ENCODE data around the gene ASB16.
"Not testable (repeated sequence)": the region's sequence is repeated elsewhere in the genome, so short reads cannot be mapped to it uniquely, and the experiment has no call there.

Gene ASB16

DNA sequence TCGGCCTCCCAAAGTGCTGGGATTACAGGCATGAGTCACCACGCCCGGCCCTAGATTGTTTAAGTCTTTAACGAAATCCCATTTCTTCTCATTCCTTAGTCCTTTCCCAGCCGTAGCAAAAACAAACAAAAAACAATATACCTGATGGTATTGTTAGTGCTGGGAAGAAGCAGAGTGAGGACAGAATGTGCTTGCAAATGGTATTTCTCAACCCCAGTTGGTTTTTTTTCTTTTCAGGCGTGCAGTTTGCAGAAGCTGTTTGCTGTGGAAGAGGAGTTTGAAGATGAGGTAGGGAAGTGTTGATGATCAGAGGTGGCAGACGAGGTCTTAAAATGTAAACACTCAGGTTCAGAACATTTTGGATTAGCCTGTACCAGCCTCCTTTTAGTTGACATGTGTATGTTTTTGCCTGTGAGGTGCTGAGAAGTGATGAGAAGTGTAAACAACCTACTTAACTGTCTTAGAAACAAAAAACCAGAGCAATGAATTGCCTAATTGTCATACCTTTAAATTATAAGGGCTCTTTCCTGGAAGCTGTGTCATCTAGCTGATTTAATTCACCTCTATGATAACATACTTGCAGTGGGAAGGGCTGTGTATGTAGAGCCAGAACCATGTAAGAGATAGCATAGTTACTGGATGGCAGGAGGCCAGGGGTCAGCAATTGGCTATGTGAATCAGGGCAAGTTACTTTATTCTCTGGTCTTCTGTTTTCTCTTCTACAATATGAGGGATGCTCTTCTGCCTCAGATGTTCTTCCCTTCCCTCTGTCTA is 25.4 kb upstream of the ASB16 start:
- no peak overlapping the region for H3K4me3 ChIP-seq (ENCODE audit: low read depth, low read length)
- TF ChIP-seq, protein P1, sequence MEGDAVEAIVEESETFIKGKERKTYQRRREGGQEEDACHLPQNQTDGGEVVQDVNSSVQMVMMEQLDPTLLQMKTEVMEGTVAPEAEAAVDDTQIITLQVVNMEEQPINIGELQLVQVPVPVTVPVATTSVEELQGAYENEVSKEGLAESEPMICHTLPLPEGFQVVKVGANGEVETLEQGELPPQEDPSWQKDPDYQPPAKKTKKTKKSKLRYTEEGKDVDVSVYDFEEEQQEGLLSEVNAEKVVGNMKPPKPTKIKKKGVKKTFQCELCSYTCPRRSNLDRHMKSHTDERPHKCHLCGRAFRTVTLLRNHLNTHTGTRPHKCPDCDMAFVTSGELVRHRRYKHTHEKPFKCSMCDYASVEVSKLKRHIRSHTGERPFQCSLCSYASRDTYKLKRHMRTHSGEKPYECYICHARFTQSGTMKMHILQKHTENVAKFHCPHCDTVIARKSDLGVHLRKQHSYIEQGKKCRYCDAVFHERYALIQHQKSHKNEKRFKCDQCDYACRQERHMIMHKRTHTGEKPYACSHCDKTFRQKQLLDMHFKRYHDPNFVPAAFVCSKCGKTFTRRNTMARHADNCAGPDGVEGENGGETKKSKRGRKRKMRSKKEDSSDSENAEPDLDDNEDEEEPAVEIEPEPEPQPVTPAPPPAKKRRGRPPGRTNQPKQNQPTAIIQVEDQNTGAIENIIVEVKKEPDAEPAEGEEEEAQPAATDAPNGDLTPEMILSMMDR (IDR thresholded peaks at IDR 0.05; ENCODE audit: borderline replicate concordance, insufficient read depth, low read depth, low read length) = no peak

DNA sequence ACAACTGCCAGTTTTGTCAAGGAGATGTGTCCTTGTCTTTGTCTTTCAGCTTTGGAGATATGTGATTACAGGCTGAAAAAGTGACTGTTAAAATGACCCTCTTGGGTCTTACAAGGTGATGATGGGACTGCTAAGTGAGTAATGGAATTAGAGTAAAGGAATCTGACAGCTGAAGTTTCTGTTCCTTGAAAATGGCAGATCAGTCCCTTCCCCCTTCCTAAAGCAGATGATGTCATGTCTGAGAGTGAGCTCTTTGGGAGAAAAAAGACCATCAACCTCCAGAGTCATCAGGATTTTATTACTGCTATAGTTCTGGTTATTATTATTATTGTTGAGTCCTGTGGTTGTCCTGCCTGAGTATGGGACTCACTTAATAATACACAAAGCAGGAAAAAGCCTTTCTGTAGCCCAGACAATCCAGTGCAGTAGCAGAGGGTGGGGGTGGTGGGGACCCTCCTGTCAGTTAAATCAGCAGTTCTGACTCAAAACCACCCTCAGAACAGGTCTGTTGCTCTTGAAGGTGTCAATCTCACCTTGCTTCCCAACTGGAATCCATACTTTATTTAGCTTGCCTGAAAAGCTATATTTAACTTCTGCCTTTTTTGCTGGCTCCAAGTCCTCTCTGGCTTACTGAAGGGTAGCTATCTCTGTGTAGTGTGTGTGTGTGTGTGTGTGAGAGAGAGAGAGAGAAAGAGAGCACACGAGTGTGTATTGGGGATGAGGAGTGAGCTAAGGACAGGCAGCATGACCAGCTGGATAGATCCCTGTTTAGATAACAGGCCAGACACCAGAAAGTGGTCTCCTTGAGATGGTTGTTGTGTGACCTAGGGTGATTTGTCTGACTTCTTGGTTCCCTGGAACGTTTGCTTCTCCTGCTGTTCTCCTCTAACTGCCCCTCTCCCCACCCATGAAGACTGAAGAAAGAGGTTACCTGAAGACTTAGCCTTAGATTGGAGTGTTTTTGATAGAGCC is 23.8 kb upstream of the ASB16 start:
- TF ChIP-seq, protein P1 (IDR thresholded peaks at IDR 0.05; ENCODE audit: borderline replicate concordance, insufficient read depth, low read depth, low read length) = no peak
- H3K4me3 ChIP-seq (ENCODE audit: low read depth, low read length) = no peak overlapping the region

DNA sequence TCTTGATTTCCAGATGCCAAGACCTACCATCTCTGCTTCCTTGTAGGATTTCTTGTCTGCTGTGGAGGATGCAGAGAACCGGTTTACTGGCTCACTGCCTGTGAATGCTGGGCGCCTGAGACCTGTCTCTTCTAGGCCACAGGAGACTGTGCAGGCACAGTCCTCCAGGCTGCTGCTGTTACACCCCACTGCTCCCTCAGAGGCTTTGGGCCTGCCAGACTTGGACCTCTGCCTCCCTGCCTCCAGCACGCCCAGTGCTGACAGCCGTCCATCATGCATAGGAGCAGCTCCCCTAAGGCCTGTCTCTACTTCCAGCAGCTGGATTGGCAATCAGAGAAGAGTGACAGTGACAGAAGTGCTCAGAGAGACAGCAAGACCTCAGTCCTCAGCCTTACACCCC is 22.7 kb upstream of the ASB16 start:
- TF ChIP-seq, protein P1 (IDR thresholded peaks at IDR 0.05; ENCODE audit: borderline replicate concordance, insufficient read depth, low read depth, low read length) = no peak
- H3K4me3 ChIP-seq (ENCODE audit: low read depth, low read length) = no peak overlapping the region

DNA sequence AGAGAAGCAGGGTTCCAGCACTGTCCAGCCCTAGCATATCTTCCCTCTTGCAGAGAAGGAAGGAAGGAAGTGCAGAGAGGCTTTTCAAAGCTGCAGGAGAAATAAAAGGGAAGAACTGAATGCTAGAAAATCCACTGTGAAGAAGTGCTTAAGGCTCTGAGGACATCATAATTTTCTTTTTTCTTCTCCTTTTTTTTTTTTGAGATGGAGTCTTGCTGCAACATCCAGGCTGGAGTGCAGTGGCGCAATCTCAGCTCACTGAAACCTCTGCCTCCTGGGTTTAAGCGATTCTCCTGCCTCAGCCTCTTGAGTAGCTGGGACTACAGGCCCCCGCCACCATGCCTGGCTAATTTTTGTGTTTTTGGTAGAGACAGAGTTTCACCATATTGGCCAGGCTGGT is 21.4 kb upstream of the ASB16 start:
- not testable (repeated sequence) for H3K4me3 ChIP-seq (ENCODE audit: low read depth, low read length)

DNA sequence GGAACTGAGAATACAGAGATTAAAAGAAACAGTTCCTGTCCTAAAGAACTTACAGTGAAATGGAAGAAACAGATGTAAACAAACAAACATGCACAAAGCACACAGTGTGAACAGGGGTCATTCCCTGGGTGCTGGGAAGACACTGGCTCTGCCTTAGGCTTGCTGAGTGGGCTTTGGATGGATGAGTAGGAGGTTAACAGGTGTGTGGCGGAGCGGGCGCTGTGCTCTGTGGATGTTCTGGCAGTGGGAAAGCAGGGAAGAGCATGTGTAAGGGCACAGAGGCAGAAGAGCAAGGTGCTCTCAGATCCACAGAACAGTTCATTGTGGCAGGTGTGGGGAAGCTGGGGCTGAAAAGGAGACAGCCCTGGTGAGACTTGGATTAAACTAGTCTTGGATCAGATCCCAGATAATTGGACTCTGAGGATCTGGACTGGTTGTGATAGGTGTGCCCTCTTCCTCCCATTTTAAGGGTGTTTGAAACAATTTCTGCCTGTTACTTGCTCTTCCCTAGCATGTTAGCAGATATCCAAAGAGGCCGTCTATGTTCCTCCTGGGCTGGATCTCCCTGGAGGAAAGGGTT is 20.7 kb upstream of the ASB16 start:
- TF ChIP-seq, protein P1 (IDR thresholded peaks at IDR 0.05; ENCODE audit: borderline replicate concordance, insufficient read depth, low read depth, low read length) = no peak
- no peak overlapping the region for H3K4me3 ChIP-seq (ENCODE audit: low read depth, low read length)

DNA sequence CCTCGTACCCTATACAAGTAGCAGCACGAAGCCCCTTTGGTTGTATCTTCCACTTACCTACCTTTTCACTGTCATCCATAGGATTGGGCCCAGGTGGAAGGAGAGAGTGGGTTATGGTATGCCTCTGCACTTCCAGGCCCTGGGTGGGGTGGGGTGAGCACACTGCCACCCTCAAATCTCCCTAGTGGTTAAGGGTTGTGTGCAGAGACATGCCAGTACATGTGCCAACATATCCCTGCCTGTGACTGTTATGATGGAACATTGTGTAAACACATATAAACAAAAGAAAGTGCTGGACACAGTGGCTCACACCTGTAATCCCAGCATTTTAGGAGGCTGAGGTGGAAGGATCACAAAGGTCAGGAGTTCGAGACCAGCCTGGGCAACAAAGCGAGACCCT is 17.6 kb upstream of the ASB16 start:
- H3K4me3 ChIP-seq (ENCODE audit: low read depth, low read length) = no peak overlapping the region
- TF ChIP-seq, protein P1 (IDR thresholded peaks at IDR 0.05; ENCODE audit: borderline replicate concordance, insufficient read depth, low read depth, low read length) = no peak

DNA sequence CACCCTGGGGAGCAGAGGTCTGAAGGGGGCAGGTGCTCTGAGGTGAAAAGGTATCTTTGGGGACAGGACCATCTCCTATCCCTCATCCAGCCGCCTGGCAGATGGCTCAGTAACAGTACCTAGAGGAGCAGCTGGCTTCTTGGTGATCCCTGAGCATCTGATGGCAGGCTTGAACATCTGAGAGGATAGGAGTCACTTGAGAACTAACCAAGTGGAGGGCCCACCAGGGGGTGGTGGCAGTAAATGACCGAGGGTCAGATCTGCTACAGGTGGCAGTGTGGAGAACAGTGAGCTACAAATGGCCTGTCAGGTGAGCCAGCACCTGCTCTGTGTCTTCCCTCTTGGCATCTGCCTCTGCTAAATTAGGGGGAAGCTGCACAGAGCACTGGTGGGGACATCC is 15.0 kb upstream of the ASB16 start:
- no peak overlapping the region for H3K4me3 ChIP-seq (ENCODE audit: low read depth, low read length)
- TF ChIP-seq, protein P1 (IDR thresholded peaks at IDR 0.05; ENCODE audit: borderline replicate concordance, insufficient read depth, low read depth, low read length) = no peak

All from GM12875 (cell line).